Measurements from ENCODE around the gene NELL2. TPM values are rescaled to one million over a fixed set of nuclear protein-coding genes. Genes with fewer than 3 reads are reported as not detected.

The NELL2 gene
- polyA plus RNA-seq, 3 donors: 0.09 to 0.98 (median 0.39) TPM

DNA sequence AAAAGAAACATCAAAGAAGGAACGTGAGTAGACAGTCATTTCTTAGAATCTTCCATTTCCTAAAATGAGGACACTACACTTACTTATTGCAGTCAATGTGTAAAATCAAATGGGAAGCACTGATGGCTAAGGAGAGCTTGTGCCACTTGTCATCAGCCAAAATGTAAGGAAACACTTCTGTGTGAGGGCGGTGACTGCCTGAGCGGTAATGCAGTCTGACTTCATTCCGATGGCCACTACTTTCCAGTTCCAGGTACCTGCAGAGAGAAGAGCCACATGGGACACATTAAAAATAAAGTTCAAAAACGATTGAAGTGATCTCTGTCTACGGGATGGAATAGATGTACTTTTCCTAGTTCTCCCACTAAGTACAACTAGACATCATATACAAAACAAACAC is 96.3 kb downstream of the NELL2 start:
- Histone ChIP-seq H3K79me2 (ENCODE audit: insufficient read depth, low read length) (no peaks in the 10 kb centered on the region), H3K4me1 (ENCODE audit: control insufficient read depth in 1 of 2, insufficient read depth in 2 of 2, low read length in 2 of 2) (no peaks in the 10 kb centered on the region), H3K4me3 (replicated peaks in 1 of 3; ENCODE audit: low read depth in 2 of 3, low read length in 3 of 3) (no peak overlapping the region), H2AFZ (ENCODE audit: insufficient read depth, low read depth, low read length, poor library complexity, severe bottlenecking) (no peak overlapping the region), H4K20me1 (ENCODE audit: insufficient read depth, low read length) (no peaks in the 10 kb centered on the region), H3K9me3 (replicated peaks in 1 of 2; ENCODE audit: control insufficient read depth in 1 of 2, insufficient read depth in 1 of 2, low read length in 2 of 2) (no peaks in the 10 kb centered on the region), H3K27me3 (ENCODE audit: control insufficient read depth in 2 of 2, insufficient read depth in 2 of 2, low read length in 2 of 2) (no peaks in the 10 kb centered on the region), H3K4me2 (replicated peaks; ENCODE audit: extremely low read depth, low read length, poor library complexity, severe bottlenecking) (no peak overlapping the region), H3K27ac (ENCODE audit: low read depth in 1 of 2, low read length in 2 of 2) (no peak overlapping the region), H3K36me3 (replicated peaks in 1 of 2; ENCODE audit: control insufficient read depth in 1 of 2, insufficient read depth in 2 of 2, low read length in 2 of 2) (no peaks in the 10 kb centered on the region), H3K9ac (ENCODE audit: insufficient read depth, low read length, poor library complexity, severe bottlenecking) (no peak overlapping the region)
- Mint-ChIP-seq H3K27me3 (ENCODE audit: low read depth in 3 of 3) (no peaks in the 10 kb centered on the region), H3K4me3 (no peak overlapping the region), H3K4me1 (no peaks in the 10 kb centered on the region), H3K9me3 (peaks cover 0 to 5% (median 1%) of the 10 kb centered on the region in 7 donors), H3K27ac (no peak overlapping the region), H3K36me3 (no peaks in the 10 kb centered on the region)
- no peak for TF ChIP-seq CTCF (IDR thresholded peaks at IDR 0.05)
- intact Hi-C loops (cut with micrococcal nuclease): no loop called here
- DNase-seq: no peak
- 88% methylated on average over 3 of the region's 6 CpGs for WGBS (ENCODE audit: insufficient coverage)

DNA sequence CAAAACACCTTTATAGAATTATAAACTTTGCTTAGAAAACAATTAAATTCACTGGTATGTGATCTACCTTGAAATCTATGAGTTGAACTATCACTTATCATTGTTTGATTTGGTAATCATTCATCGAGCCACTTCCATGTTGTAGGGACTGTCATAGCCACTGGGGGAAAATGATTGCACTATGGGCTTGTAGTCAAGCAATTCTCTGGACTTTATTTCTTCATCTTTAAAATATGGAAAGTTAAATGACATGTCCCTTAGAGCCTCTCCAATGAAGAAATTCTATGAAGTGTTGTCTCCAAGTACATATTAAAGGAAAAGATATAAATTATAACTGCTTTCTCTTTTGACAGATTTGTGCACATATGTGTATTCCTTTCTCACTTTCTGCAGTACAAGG is 97.3 kb downstream of the NELL2 start:
- peaks cover 0 to 2% (median 1%) of the 10 kb centered on the region in 7 donors for H3K9me3 Mint-ChIP-seq
- no peaks in the 10 kb centered on the region for H3K27me3 Mint-ChIP-seq (ENCODE audit: low read depth in 3 of 3)
- Histone ChIP-seq H2AFZ (ENCODE audit: insufficient read depth, low read depth, low read length, poor library complexity, severe bottlenecking) (no peak overlapping the region), H3K4me3 (replicated peaks in 1 of 3; ENCODE audit: low read depth in 2 of 3, low read length in 3 of 3) (no peak overlapping the region), H3K27ac (ENCODE audit: low read depth in 1 of 2, low read length in 2 of 2) (no peak overlapping the region), H3K4me1 (ENCODE audit: control insufficient read depth in 1 of 2, insufficient read depth in 2 of 2, low read length in 2 of 2) (no peaks in the 10 kb centered on the region), H4K20me1 (ENCODE audit: insufficient read depth, low read length) (no peaks in the 10 kb centered on the region), H3K36me3 (replicated peaks in 1 of 2; ENCODE audit: control insufficient read depth in 1 of 2, insufficient read depth in 2 of 2, low read length in 2 of 2) (no peaks in the 10 kb centered on the region), H3K4me2 (replicated peaks; ENCODE audit: extremely low read depth, low read length, poor library complexity, severe bottlenecking) (no peak overlapping the region), H3K27me3 (ENCODE audit: control insufficient read depth in 2 of 2, insufficient read depth in 2 of 2, low read length in 2 of 2) (no peaks in the 10 kb centered on the region), H3K9ac (ENCODE audit: insufficient read depth, low read length, poor library complexity, severe bottlenecking) (no peak overlapping the region), H3K9me3 (replicated peaks in 1 of 2; ENCODE audit: control insufficient read depth in 1 of 2, insufficient read depth in 1 of 2, low read length in 2 of 2) (no peaks in the 10 kb centered on the region), H3K79me2 (ENCODE audit: insufficient read depth, low read length) (no peaks in the 10 kb centered on the region)
- no peaks in the 10 kb centered on the region for H3K4me1 Mint-ChIP-seq
- no peak for DNase-seq
- no peak overlapping the region for H3K4me3 Mint-ChIP-seq
- H3K27ac Mint-ChIP-seq: no peak overlapping the region
- H3K36me3 Mint-ChIP-seq: no peaks in the 10 kb centered on the region
- intact Hi-C loops (cut with micrococcal nuclease): no loop called here
- TF ChIP-seq CTCF (IDR thresholded peaks at IDR 0.05): no peak
- no CpG with 5 or more reads among the region's 1 CpG for WGBS (ENCODE audit: insufficient coverage)

Measured in CD14-positive monocyte (primary cell).